ENCODE results near the gene MARCHF6.
"Not testable (repeated sequence)": the region's sequence is repeated elsewhere in the genome, so short reads cannot be mapped to it uniquely, and the experiment has no call there.

MARCHF6 gene

DNA sequence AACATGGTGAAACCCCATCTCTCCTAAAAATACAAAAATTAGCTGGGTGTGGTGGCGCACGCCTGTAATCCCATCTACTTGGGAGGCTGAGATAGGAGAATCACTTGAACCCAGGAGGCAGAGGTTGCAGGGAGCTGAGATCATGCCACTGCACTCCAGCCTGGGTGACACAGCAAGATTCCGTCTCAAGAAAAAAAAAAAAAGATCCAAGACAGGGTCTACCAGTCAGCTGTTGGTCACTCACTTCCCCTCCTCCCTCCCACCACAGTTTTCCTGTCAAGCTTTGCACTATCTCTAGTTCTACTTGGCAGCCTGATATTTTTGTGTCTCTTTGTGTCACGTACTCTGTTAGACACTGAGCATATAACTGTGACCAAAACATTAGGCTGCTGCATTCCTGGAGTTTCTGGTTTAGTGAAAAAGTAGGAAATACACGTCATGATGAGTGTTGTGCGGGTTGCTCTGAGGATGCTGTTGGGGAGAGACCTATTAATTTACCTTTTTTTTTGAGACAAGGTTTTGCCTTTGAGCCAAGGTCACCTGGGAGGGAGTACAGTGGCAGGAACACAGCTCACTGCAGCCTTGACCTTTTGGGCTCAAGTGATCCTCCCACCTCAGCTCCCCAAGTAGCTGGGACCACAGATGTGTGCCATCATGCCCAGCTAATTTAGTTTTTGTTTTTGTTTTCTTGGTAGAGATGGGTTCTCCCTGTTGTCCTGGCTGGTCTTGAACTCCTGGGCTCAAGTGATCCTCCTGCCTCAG is 39.3 kb downstream of the MARCHF6 start:
- H3K27ac ChIP-seq (ENCODE audit: low read depth, low read length) = not testable (repeated sequence)

GRCh38 chr5:10393491-10393890 is 40.0 kb downstream of the MARCHF6 start:
- Histone ChIP-seq H3K9me3 (ENCODE audit: insufficient read depth, low read depth, low read length) (no peaks in the 10 kb centered on the region), H3K9ac (ENCODE audit: low read depth, low read length) (no peak overlapping the region), H3K4me1 (ENCODE audit: insufficient read depth, low read length) (peaks cover 9% of the 10 kb centered on the region; the same call in 1 of the 2 replicates), H3K36me3 (ENCODE audit: insufficient read depth, low read length) (peaks cover 91% of the 10 kb centered on the region), H3K27ac (ENCODE audit: low read depth, low read length) (no peak overlapping the region), H3K27me3 (ENCODE audit: insufficient read depth, low read length) (no peaks in the 10 kb centered on the region), H3K4me3 (ENCODE audit: low read length) (no peak overlapping the region)
- WGBS = 93% methylated on average over 2 of the region's 2 CpGs

More for the DNA sequence above, 39.3 kb downstream of the MARCHF6 start:
- H3K36me3 ChIP-seq (ENCODE audit: insufficient read depth, low read length) = peaks cover 89% of the 10 kb centered on the region
- H3K4me1 ChIP-seq (ENCODE audit: insufficient read depth, low read length); H3K4me3 ChIP-seq (ENCODE audit: low read length); H3K9ac ChIP-seq (ENCODE audit: low read depth, low read length); H3K27me3 ChIP-seq (ENCODE audit: insufficient read depth, low read length); H3K9me3 ChIP-seq (ENCODE audit: insufficient read depth, low read depth, low read length): not testable (repeated sequence)
- WGBS = 96% methylated on average over 6 of the region's 6 CpGs

GRCh38 chr5:10396552-10396951 is 43.1 kb downstream of the MARCHF6 start:
- no peak overlapping the region for H3K4me3 ChIP-seq (ENCODE audit: low read length)
- 90% methylated on average over 5 of the region's 5 CpGs for WGBS
- H3K4me1 ChIP-seq (ENCODE audit: insufficient read depth, low read length) = peaks cover 9% of the 10 kb centered on the region; the same call in 1 of the 2 replicates
- peaks cover 96% of the 10 kb centered on the region for H3K36me3 ChIP-seq (ENCODE audit: insufficient read depth, low read length)
- no peak overlapping the region for H3K27ac ChIP-seq (ENCODE audit: low read depth, low read length)
- H3K9me3 ChIP-seq (ENCODE audit: insufficient read depth, low read depth, low read length) = no peaks in the 10 kb centered on the region
- no peaks in the 10 kb centered on the region for H3K27me3 ChIP-seq (ENCODE audit: insufficient read depth, low read length)
- H3K9ac ChIP-seq (ENCODE audit: low read depth, low read length) = no peak overlapping the region; the same call in 1 of the 2 replicates

DNA sequence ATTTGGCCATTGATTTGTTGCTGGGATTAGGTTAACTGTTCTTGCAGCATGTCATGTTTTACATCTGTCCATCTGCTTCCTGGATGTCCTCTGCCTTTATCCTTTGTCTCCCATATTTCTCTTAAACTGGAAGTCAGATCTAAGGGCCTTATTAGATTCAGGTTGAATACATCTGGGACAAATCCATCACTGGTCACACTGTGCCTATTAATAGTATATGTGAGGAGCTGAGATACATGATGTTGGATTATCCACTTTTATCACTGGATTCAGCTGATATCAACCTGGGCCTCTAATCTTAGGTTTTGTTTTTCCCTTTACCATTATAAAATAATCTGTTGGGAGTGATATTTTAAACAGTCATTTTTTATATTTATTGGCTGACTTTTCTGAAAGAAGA is 46.3 kb downstream of the MARCHF6 start:
- Histone ChIP-seq H3K36me3 (ENCODE audit: insufficient read depth, low read length) (peaks cover 97% of the 10 kb centered on the region), H3K4me3 (ENCODE audit: low read length) (no peak overlapping the region), H3K27ac (ENCODE audit: low read depth, low read length) (no peak overlapping the region), H3K27me3 (ENCODE audit: insufficient read depth, low read length) (no peaks in the 10 kb centered on the region), H3K9ac (ENCODE audit: low read depth, low read length) (no peak overlapping the region), H3K9me3 (ENCODE audit: insufficient read depth, low read depth, low read length) (no peaks in the 10 kb centered on the region), H3K4me1 (ENCODE audit: insufficient read depth, low read length) (peaks cover 9% of the 10 kb centered on the region; the same call in 1 of the 2 replicates)

DNA sequence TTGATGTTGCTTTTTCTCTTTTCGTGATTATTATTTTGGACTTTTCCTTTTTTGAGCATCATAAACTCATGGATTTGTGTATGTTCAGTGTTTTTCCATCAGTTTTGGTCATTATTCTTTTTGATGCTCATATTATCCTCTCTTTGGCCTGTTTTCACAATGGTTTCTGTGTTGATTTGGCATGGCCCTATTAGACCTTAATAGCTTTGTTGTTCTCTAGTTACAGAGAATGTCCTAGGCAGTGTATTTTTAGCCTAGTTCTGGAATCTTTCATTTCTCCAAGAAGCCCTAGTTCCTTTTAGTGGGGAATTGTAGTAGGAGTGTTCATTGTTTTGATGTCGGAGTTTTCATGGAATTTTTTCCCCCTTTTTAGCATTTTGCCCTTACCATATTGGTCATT is 46.9 kb downstream of the MARCHF6 start:
- H3K4me1 ChIP-seq (ENCODE audit: insufficient read depth, low read length) = peaks cover 9% of the 10 kb centered on the region; the same call in 1 of the 2 replicates

GRCh38 chr5:10400831-10401230 is 47.3 kb downstream of the MARCHF6 start:
- H3K27ac ChIP-seq (ENCODE audit: low read depth, low read length) = no peak overlapping the region
- H3K36me3 ChIP-seq (ENCODE audit: insufficient read depth, low read length) = peaks cover 97% of the 10 kb centered on the region
- no peak overlapping the region for H3K9ac ChIP-seq (ENCODE audit: low read depth, low read length)
- peaks cover 6% of the 10 kb centered on the region; the same call in 1 of the 2 replicates for H3K4me1 ChIP-seq (ENCODE audit: insufficient read depth, low read length)
- H3K4me3 ChIP-seq (ENCODE audit: low read length) = no peak overlapping the region
- 93% methylated on average over 2 of the region's 3 CpGs for WGBS
- H3K9me3 ChIP-seq (ENCODE audit: insufficient read depth, low read depth, low read length) = 0 out of 2 replicates have a peak, but pooled peaks cover 5% of the 10 kb centered on the region
- H3K27me3 ChIP-seq (ENCODE audit: insufficient read depth, low read length) = no peaks in the 10 kb centered on the region

More for the DNA sequence above, 46.9 kb downstream of the MARCHF6 start:
- H3K9ac ChIP-seq (ENCODE audit: low read depth, low read length) = no peak overlapping the region
- 0 out of 2 replicates have a peak, but pooled peaks cover under 1% of the 10 kb centered on the region for H3K9me3 ChIP-seq (ENCODE audit: insufficient read depth, low read depth, low read length)
- H3K4me3 ChIP-seq (ENCODE audit: low read length) = no peak overlapping the region
- H3K27me3 ChIP-seq (ENCODE audit: insufficient read depth, low read length) = no peaks in the 10 kb centered on the region
- H3K27ac ChIP-seq (ENCODE audit: low read depth, low read length) = no peak overlapping the region
- peaks cover 97% of the 10 kb centered on the region for H3K36me3 ChIP-seq (ENCODE audit: insufficient read depth, low read length)
- WGBS = 83% methylated on average over 1 of the region's 2 CpGs

DNA sequence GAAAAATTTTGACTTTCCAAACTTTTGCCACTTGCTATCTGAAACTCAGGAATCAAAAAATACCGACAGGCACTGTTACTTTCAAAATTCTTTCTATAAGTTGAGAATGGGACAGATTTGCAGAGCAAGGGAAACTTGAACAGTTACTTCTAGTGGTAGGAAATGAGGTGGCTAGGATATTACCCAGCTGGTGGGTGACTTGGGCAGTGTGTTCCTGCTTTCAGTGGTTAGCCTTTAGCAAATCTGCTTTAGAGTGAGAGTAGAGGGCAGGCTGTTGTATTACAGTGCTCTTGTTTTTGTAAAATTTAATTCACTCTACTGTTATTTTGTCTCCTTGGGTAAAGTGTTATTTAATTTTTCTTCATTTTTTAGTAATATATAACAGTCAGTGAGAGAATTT is 48.0 kb downstream of the MARCHF6 start:
- no peak overlapping the region for H3K4me3 ChIP-seq (ENCODE audit: low read length)
- H3K9me3 ChIP-seq (ENCODE audit: insufficient read depth, low read depth, low read length) = 0 out of 2 replicates have a peak, but pooled peaks cover 6% of the 10 kb centered on the region
- 100% methylated on average over 1 of the region's 1 CpG for WGBS
- H3K27ac ChIP-seq (ENCODE audit: low read depth, low read length) = no peak overlapping the region
- peaks cover 97% of the 10 kb centered on the region for H3K36me3 ChIP-seq (ENCODE audit: insufficient read depth, low read length)
- H3K9ac ChIP-seq (ENCODE audit: low read depth, low read length) = no peak overlapping the region
- no peaks in the 10 kb centered on the region; the same call in 1 of the 2 replicates for H3K4me1 ChIP-seq (ENCODE audit: insufficient read depth, low read length)
- H3K27me3 ChIP-seq (ENCODE audit: insufficient read depth, low read length) = no peaks in the 10 kb centered on the region

Data from HUES64 (cell line).